ENCODE data around the gene A1BG.

- no peak for TF ChIP-seq POLR2A (IDR thresholded peaks at IDR 0.05)
- TF ChIP-seq CTCF (IDR thresholded peaks at IDR 0.05): no peak
- TF ChIP-seq EP300 (IDR thresholded peaks at IDR 0.05): no peak
Measured at GRCh38 chr19:58400316-58400915, 47.1 kb upstream of the A1BG start.

Data from tibial nerve (tissue), 4 donors.